ENCODE measurements around the gene TMC1.

Gene TMC1

GRCh38 chr9:72726947-72727346, 205.5 kb downstream of the TMC1 start:
- no peaks in the 10 kb centered on the region for H3K79me2 ChIP-seq (ENCODE audit: insufficient read depth, low read length)
- H3K9me3 ChIP-seq (ENCODE audit: low read length), result no peaks in the 10 kb centered on the region
- no peak overlapping the region for H3K4me3 ChIP-seq (ENCODE audit: low read depth, low read length, poor library complexity, severe bottlenecking)
- no peaks in the 10 kb centered on the region for H3F3A ChIP-seq (ENCODE audit: insufficient read depth, low read length)
- no peaks in the 10 kb centered on the region for H4K20me1 ChIP-seq (ENCODE audit: insufficient read depth, low read length)
- H3K9me2 ChIP-seq (ENCODE audit: low read depth, low read length), result no peaks in the 10 kb centered on the region
- H3K4me2 ChIP-seq (ENCODE audit: low read length), result no peak overlapping the region
- no peak overlapping the region for H3K27ac ChIP-seq (ENCODE audit: low read depth, low read length, poor library complexity, severe bottlenecking)
- no peaks in the 10 kb centered on the region for H3K27me3 ChIP-seq (ENCODE audit: insufficient read depth, low read length)
- no peaks in the 10 kb centered on the region for H3K4me1 ChIP-seq (ENCODE audit: insufficient read depth, low read length, severe bottlenecking)
- TF ChIP-seq CTCF (IDR thresholded peaks at IDR 0.05; ENCODE audit: low read length) (no peak), EZH2 (IDR thresholded peaks at IDR 0.05; ENCODE audit: borderline replicate concordance, low read length) (no peak)
- no peak overlapping the region for H2AFZ ChIP-seq (ENCODE audit: low read length)
- H3K36me3 ChIP-seq (ENCODE audit: insufficient read depth, low read length), result no peaks in the 10 kb centered on the region
- H3K9ac ChIP-seq (ENCODE audit: low read length), result no peak overlapping the region

- Histone ChIP-seq H3K9ac (ENCODE audit: low read length) (no peak overlapping the region), H2AFZ (ENCODE audit: low read length) (no peak overlapping the region)
These were observed 206.8 kb downstream of the TMC1 start for GRCh38 chr9:72728031-72728770.

GRCh38 chr9:72733895-72734294, 212.5 kb downstream of the TMC1 start:
- Histone ChIP-seq H3K9me3 (ENCODE audit: low read length) (no peaks in the 10 kb centered on the region), H3K4me3 (ENCODE audit: low read depth, low read length, poor library complexity, severe bottlenecking) (no peak overlapping the region), H4K20me1 (ENCODE audit: insufficient read depth, low read length) (no peaks in the 10 kb centered on the region), H2AFZ (ENCODE audit: low read length) (no peak overlapping the region), H3K9ac (ENCODE audit: low read length) (no peak overlapping the region), H3K9me2 (ENCODE audit: low read depth, low read length) (no peaks in the 10 kb centered on the region), H3F3A (ENCODE audit: insufficient read depth, low read length) (no peaks in the 10 kb centered on the region), H3K36me3 (ENCODE audit: insufficient read depth, low read length) (no peaks in the 10 kb centered on the region), H3K4me1 (ENCODE audit: insufficient read depth, low read length, severe bottlenecking) (no peaks in the 10 kb centered on the region), H3K27me3 (ENCODE audit: insufficient read depth, low read length) (no peaks in the 10 kb centered on the region), H3K27ac (ENCODE audit: low read depth, low read length, poor library complexity, severe bottlenecking) (no peak overlapping the region), H3K4me2 (ENCODE audit: low read length) (no peak overlapping the region), H3K79me2 (ENCODE audit: insufficient read depth, low read length) (no peaks in the 10 kb centered on the region)
- TF ChIP-seq EZH2 (IDR thresholded peaks at IDR 0.05; ENCODE audit: borderline replicate concordance, low read length), result no peak
- no peak for TF ChIP-seq CTCF (IDR thresholded peaks at IDR 0.05; ENCODE audit: low read length)

More at GRCh38 chr9:72728031-72728770, 206.8 kb downstream of the TMC1 start:
- H3K27me3 ChIP-seq (ENCODE audit: insufficient read depth, low read length), result no peaks in the 10 kb centered on the region
- H3K4me3 ChIP-seq (ENCODE audit: low read depth, low read length, poor library complexity, severe bottlenecking), result no peak overlapping the region
- TF ChIP-seq EZH2 (IDR thresholded peaks at IDR 0.05; ENCODE audit: borderline replicate concordance, low read length) (no peak), CTCF (IDR thresholded peaks at IDR 0.05; ENCODE audit: low read length) (no peak)
- no peaks in the 10 kb centered on the region for H4K20me1 ChIP-seq (ENCODE audit: insufficient read depth, low read length)
- no peaks in the 10 kb centered on the region for H3F3A ChIP-seq (ENCODE audit: insufficient read depth, low read length)
- H3K4me2 ChIP-seq (ENCODE audit: low read length), result no peak overlapping the region
- no peaks in the 10 kb centered on the region for H3K9me2 ChIP-seq (ENCODE audit: low read depth, low read length)
- H3K79me2 ChIP-seq (ENCODE audit: insufficient read depth, low read length), result no peaks in the 10 kb centered on the region
- H3K4me1 ChIP-seq (ENCODE audit: insufficient read depth, low read length, severe bottlenecking), result no peaks in the 10 kb centered on the region
- no peaks in the 10 kb centered on the region for H3K9me3 ChIP-seq (ENCODE audit: low read length)
- H3K36me3 ChIP-seq (ENCODE audit: insufficient read depth, low read length), result no peaks in the 10 kb centered on the region
- H3K27ac ChIP-seq (ENCODE audit: low read depth, low read length, poor library complexity, severe bottlenecking), result no peak overlapping the region

Data from OCI-LY1 (cell line).